Tibial nerve (tissue), 3 donors: ENCODE measurements around the gene CDH24.

Source experiments
- POLR2A ChIP-seq, 2 donors: fragments of 450-650 bp; IDR thresholded peaks; one replicate each; pipeline ENCODE4 v1.6.1; 2017; ENCODE audit warnings: antibody characterized with exemption in 2 of 2, mild to moderate bottlenecking in 2 of 2, moderate library complexity in 2 of 2
- TF ChIP-seq, protein P1 (sequence below), 5 experiments: fragments of 200-600 bp in 3 of 5; fragments of 450-650 bp in 2 of 5; sonication (generic) in 3 of 5; IDR thresholded peaks; one replicate each; pipeline ENCODE4 v1.5.1; 2016 to 2019; ENCODE audit warnings: antibody characterized with exemption in 5 of 5, mild to moderate bottlenecking in 3 of 5, moderate library complexity in 2 of 5

DNA sequence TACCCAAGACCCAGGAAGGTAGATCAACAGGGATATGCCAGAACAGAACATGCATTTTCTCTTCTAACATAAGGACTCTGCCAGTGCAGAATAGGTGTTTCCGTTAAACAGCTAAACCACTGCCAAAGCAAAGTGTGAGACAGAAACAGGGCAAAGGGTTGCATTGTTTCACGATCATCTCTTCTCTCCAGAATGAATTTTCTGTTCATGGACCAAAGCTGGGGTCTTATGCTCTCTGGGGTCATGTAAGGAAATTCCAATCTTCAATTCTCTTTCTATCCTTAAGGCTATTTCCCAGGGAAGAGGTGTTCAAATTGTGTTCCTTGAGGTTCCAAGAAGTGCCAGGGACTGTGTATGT is 33.5 kb downstream of the CDH24 start:
- TF ChIP-seq, protein P1, sequence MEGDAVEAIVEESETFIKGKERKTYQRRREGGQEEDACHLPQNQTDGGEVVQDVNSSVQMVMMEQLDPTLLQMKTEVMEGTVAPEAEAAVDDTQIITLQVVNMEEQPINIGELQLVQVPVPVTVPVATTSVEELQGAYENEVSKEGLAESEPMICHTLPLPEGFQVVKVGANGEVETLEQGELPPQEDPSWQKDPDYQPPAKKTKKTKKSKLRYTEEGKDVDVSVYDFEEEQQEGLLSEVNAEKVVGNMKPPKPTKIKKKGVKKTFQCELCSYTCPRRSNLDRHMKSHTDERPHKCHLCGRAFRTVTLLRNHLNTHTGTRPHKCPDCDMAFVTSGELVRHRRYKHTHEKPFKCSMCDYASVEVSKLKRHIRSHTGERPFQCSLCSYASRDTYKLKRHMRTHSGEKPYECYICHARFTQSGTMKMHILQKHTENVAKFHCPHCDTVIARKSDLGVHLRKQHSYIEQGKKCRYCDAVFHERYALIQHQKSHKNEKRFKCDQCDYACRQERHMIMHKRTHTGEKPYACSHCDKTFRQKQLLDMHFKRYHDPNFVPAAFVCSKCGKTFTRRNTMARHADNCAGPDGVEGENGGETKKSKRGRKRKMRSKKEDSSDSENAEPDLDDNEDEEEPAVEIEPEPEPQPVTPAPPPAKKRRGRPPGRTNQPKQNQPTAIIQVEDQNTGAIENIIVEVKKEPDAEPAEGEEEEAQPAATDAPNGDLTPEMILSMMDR (IDR thresholded peaks at IDR 0.05), result no peak
- TF ChIP-seq POLR2A (IDR thresholded peaks at IDR 0.05), result no peak
